Prostate gland (tissue), 2 donors: Measurements from ENCODE around the gene MCM6.

Experiments
- POLR2A ChIP-seq: fragments of 450-650 bp; IDR thresholded peaks from one replicate; pipeline ENCODE4 v1.6.1; 2016; ENCODE audit warnings: antibody characterized with exemption, mild to moderate bottlenecking
- TF ChIP-seq, protein P1 (sequence below), 4 experiments: fragments of 200-600 bp in 2 of 4; fragments of 450-650 bp in 2 of 4; sonication (generic) in 2 of 4; IDR thresholded peaks; 1 replicate in 3 of 4; 2 replicates in 1 of 4; pipeline ENCODE4 v1.5.1; 2016 to 2019; ENCODE audit warnings: antibody characterized with exemption in 4 of 4, mild to moderate bottlenecking in 2 of 4, moderate library complexity in 2 of 4

- TF ChIP-seq, protein P1, sequence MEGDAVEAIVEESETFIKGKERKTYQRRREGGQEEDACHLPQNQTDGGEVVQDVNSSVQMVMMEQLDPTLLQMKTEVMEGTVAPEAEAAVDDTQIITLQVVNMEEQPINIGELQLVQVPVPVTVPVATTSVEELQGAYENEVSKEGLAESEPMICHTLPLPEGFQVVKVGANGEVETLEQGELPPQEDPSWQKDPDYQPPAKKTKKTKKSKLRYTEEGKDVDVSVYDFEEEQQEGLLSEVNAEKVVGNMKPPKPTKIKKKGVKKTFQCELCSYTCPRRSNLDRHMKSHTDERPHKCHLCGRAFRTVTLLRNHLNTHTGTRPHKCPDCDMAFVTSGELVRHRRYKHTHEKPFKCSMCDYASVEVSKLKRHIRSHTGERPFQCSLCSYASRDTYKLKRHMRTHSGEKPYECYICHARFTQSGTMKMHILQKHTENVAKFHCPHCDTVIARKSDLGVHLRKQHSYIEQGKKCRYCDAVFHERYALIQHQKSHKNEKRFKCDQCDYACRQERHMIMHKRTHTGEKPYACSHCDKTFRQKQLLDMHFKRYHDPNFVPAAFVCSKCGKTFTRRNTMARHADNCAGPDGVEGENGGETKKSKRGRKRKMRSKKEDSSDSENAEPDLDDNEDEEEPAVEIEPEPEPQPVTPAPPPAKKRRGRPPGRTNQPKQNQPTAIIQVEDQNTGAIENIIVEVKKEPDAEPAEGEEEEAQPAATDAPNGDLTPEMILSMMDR (IDR thresholded peaks at IDR 0.05) = no peak
- TF ChIP-seq POLR2A = no peak
Observed at GRCh38 chr2:135831180-135831812, 44.9 kb downstream of the MCM6 start.
